IMR-90 (cell line): ENCODE results near the gene DUSP8.

Experiments
- CEBPB ChIP-seq: IDR thresholded peaks from 2 replicates; pipeline ENCODE4 v1.6.1; 2012; ENCODE audit warnings: low read depth, low read length, improper control_type of control experiment
- FOS ChIP-seq: fragments of 150-350 bp; IDR thresholded peaks from 2 replicates; pipeline ENCODE4 v1.6.1; 2016; ENCODE audit warnings: low read depth, low read length
- NFE2L2 ChIP-seq: fragments of 150-350 bp; IDR thresholded peaks from 2 replicates; pipeline ENCODE4 v1.6.1; 2016; ENCODE audit warnings: low read depth, mild to moderate bottlenecking, low read length
- POLR2A ChIP-seq: IDR thresholded peaks from 2 replicates; pipeline ENCODE4 v1.6.1; 2012; ENCODE audit warnings: mild to moderate bottlenecking, low read depth, low read length
- TF ChIP-seq, protein P1 (sequence below): conservative IDR thresholded peaks from 2 replicates; pipeline ENCODE4 v1.5.1; 2012; ENCODE audit warnings: mild to moderate bottlenecking, low read depth, low read length, improper control_type of control experiment

GRCh38 chr11:1509626-1510255, 62.3 kb downstream of the DUSP8 start:
- TF ChIP-seq POLR2A, result no peak
- TF ChIP-seq, protein P1, sequence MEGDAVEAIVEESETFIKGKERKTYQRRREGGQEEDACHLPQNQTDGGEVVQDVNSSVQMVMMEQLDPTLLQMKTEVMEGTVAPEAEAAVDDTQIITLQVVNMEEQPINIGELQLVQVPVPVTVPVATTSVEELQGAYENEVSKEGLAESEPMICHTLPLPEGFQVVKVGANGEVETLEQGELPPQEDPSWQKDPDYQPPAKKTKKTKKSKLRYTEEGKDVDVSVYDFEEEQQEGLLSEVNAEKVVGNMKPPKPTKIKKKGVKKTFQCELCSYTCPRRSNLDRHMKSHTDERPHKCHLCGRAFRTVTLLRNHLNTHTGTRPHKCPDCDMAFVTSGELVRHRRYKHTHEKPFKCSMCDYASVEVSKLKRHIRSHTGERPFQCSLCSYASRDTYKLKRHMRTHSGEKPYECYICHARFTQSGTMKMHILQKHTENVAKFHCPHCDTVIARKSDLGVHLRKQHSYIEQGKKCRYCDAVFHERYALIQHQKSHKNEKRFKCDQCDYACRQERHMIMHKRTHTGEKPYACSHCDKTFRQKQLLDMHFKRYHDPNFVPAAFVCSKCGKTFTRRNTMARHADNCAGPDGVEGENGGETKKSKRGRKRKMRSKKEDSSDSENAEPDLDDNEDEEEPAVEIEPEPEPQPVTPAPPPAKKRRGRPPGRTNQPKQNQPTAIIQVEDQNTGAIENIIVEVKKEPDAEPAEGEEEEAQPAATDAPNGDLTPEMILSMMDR, result no peak
- no peak for TF ChIP-seq FOS
- TF ChIP-seq CEBPB, result no peak
- TF ChIP-seq NFE2L2, result no peak
